CD4-positive, alpha-beta T cell (primary cell): ENCODE results near the gene JPT1. TPM values are rescaled to one million over a fixed set of nuclear protein-coding genes. Genes with fewer than 3 reads are reported as not detected.
A peak's percentile ranks its signal among the peaks of the same experiment; 100 is the strongest.

ENCODE experiments used
- ATAC-seq: fragments of 200-7000 bp; cut with Tn5 transposase; one replicate; pipeline ENCODE4 v1.10.0; 2022; ENCODE audit warnings: mild to moderate bottlenecking; ENCODE audit not compliant: poor library complexity
- CTCF ChIA-PET: fragments of 350-600 bp; sonication (Branson Sonifier 250); formaldehyde crosslinking; loops from one replicate; lab custom pipeline; 2021; ENCODE audit warnings: antibody characterized with exemption, inconsistent platforms; lab: Charles Lee
- POLR2A ChIA-PET: fragments of 350-600 bp; sonication (Branson Sonifier 250); formaldehyde crosslinking; loops from one replicate; lab custom pipeline; 2021; ENCODE audit warnings: antibody characterized with exemption, inconsistent platforms; lab: Charles Lee
- DNase-seq, 14 experiments: peaks; one replicate each; pipeline ENCODE4 v3.0.0-alpha.2; 2013 to 2020; ENCODE audit warnings: mixed read lengths in 2 of 14
- H3K27ac ChIP-seq, 2 donors: one replicate each; pipeline versions ENCODE4 v1.5.1 to v1.7.0; 2013; ENCODE audit warnings: low read length in 2 of 2, low read depth in 1 of 2, mild to moderate bottlenecking in 1 of 2
- H3K27me3 ChIP-seq, 2 experiments: 1 replicate in 1 of 2; 2 replicates in 1 of 2; pipeline versions ENCODE4 v1.6.1 to v1.7.0; 2013; ENCODE audit warnings: low read length in 2 of 2, control low read depth in 1 of 2, mild to moderate bottlenecking in 1 of 2, moderate library complexity in 1 of 2; ENCODE audit not compliant: insufficient read depth in 2 of 2, control insufficient read depth in 1 of 2
- H3K36me3 ChIP-seq: one replicate; pipeline ENCODE4 v1.6.1; 2013; ENCODE audit warnings: low read length, control low read depth; ENCODE audit not compliant: insufficient read depth
- H3K4me1 ChIP-seq: one replicate; pipeline ENCODE4 v1.6.1; 2013; ENCODE audit warnings: low read length, control low read depth; ENCODE audit not compliant: insufficient read depth
- H3K4me3 ChIP-seq: one replicate; pipeline ENCODE4 v1.5.1; 2013; ENCODE audit warnings: mild to moderate bottlenecking, low read length, moderate library complexity
- H3K9me3 ChIP-seq, 2 experiments: 1 replicate in 1 of 2; 2 replicates in 1 of 2; pipeline versions ENCODE4 v1.6.1 to v1.7.0; 2013; ENCODE audit warnings: low read length in 2 of 2, mild to moderate bottlenecking in 2 of 2, control low read depth in 1 of 2, moderate library complexity in 1 of 2; ENCODE audit not compliant: control insufficient read depth in 1 of 2, insufficient read depth in 1 of 2
- H3K27ac Mint-ChIP-seq: one replicate; pipeline ENCODE4 v1.8.0; 2020; ENCODE audit warnings: mixed read lengths
- H3K27me3 Mint-ChIP-seq: one replicate; pipeline ENCODE4 v1.8.0; 2021; ENCODE audit warnings: mixed read lengths
- H3K36me3 Mint-ChIP-seq: one replicate; pipeline ENCODE4 v1.8.0; 2021; ENCODE audit warnings: low read depth, mixed read lengths
- H3K4me1 Mint-ChIP-seq: one replicate; pipeline ENCODE4 v1.8.0; 2021; ENCODE audit warnings: low read depth, mixed read lengths
- H3K4me3 Mint-ChIP-seq: one replicate; pipeline ENCODE4 v1.8.0; 2020; ENCODE audit warnings: mild to moderate bottlenecking, mixed read lengths
- H3K9me3 Mint-ChIP-seq: one replicate; pipeline ENCODE4 v1.8.0; 2020; ENCODE audit warnings: mixed read lengths
- intact Hi-C, 2 experiments: fragments of 100-400 bp; cut with DNase I in 1 of 2; cut with micrococcal nuclease in 1 of 2; formaldehyde crosslinking; loops; one replicate each; pipeline versions ENCODE4 v1.15.1 to v1.9.0; 2023 to 2025; cut with DNase I, micrococcal nuclease
- total RNA-seq, 174 experiments: library from RNA in 2 of 174; stranded (reverse) in 2 of 174; gene quantifications; one replicate each; pipeline ENCODE4 v1.2.3 and lab custom pipeline; 2021 to 2026
- TF ChIP-seq, protein P1 (sequence below): fragments of 200-600 bp; IDR thresholded peaks from one replicate; pipeline ENCODE4 v1.8.0; 2022; ENCODE audit warnings: antibody characterized with exemption, mild to moderate bottlenecking

The JPT1 gene
- total RNA-seq, 2 experiments from 2014 or later: 21.3 to 25.5 TPM

DNA sequence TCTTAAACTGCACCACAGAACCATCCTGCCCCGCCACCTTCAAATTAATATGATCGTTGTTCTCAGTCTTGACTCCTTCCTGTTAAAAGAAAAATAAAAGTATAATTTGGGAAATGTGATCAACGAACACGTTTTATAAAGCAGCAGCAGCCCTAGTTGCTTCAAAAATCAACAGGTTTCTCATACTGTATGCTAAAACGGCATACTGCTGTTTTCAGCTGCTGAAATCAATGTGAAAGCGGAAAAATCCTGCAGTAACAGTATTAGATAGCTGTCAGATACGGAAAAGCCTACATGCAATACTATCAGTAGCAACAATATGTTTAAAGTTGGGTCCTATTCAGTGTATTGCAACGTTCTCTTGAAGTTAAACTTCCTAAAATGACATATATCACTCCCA is 26.8 kb upstream of the JPT1 start:
- H3K4me3 ChIP-seq: peak overlapping the region; percentile 96
- CTCF ChIA-PET: interaction anchor here (0.6 to 1.3 kb wide), 3 partner anchors 75 to 90 kb away, joined by 3 to 4 read pairs (median 3); partner anchors contain the start of gene MIF4GD
- peaks cover 51% of the 10 kb centered on the region for H3K36me3 Mint-ChIP-seq
- TF ChIP-seq, protein P1, sequence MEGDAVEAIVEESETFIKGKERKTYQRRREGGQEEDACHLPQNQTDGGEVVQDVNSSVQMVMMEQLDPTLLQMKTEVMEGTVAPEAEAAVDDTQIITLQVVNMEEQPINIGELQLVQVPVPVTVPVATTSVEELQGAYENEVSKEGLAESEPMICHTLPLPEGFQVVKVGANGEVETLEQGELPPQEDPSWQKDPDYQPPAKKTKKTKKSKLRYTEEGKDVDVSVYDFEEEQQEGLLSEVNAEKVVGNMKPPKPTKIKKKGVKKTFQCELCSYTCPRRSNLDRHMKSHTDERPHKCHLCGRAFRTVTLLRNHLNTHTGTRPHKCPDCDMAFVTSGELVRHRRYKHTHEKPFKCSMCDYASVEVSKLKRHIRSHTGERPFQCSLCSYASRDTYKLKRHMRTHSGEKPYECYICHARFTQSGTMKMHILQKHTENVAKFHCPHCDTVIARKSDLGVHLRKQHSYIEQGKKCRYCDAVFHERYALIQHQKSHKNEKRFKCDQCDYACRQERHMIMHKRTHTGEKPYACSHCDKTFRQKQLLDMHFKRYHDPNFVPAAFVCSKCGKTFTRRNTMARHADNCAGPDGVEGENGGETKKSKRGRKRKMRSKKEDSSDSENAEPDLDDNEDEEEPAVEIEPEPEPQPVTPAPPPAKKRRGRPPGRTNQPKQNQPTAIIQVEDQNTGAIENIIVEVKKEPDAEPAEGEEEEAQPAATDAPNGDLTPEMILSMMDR: no peak
- peak overlapping the region; percentile 74 to 94 for H3K27ac ChIP-seq
- peak overlapping the region; percentile 87 for H3K27ac Mint-ChIP-seq
- H3K9me3 ChIP-seq: no peaks in the 10 kb centered on the region
- peak overlapping the region; percentile 90 for H3K4me3 Mint-ChIP-seq
- H3K27me3 ChIP-seq: no peaks in the 10 kb centered on the region
- H3K4me1 Mint-ChIP-seq: peaks cover 52% of the 10 kb centered on the region
- POLR2A ChIA-PET: interaction anchor here (0.5 to 1.9 kb wide), 9 partner anchors 25 to 608 kb away, joined by 3 to 9 read pairs (median 3); partner anchors contain the start of genes JPT1, MIF4GD and NUP85
- no peak for ATAC-seq
- intact Hi-C loops: loop anchor here (5.0 kb wide), 4 partner anchors 49 to 434 kb away; partner anchors contain the start of genes ATP5PD (in 1 of the 2), KCTD2 (in 1 of the 2), NHERF1 (in 1 of the 2) and NT5C (in 1 of the 2)
- peaks cover 41% of the 10 kb centered on the region for H3K4me1 ChIP-seq
- no peaks in the 10 kb centered on the region for H3K27me3 Mint-ChIP-seq
- peaks cover 31% of the 10 kb centered on the region for H3K36me3 ChIP-seq
- no peaks in the 10 kb centered on the region for H3K9me3 Mint-ChIP-seq
- DNase-seq: no peak

DNA sequence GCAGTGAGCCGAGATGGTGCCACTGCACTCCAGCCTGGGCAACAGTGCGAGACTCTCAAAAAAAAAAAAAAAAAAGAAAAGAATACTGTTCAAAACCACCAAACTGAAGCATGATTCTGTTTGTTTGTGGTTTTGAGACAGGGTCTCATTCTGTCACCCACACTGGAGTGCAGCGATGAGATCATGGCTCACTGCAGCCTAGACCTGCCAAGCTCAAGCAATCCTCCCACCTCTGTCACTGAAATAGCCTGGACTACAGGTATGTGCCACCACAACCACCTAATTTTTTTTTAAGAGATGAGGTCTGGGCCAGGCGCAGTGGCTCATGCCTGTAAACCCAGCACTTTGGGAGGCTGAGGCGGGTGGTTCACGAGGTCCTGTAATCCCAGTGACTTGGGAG is 24.1 kb upstream of the JPT1 start:
- Mint-ChIP-seq H3K27ac (no peak overlapping the region), H3K9me3 (no peaks in the 10 kb centered on the region), H3K4me1 (peaks cover 40% of the 10 kb centered on the region), H3K27me3 (no peaks in the 10 kb centered on the region), H3K4me3 (no peak overlapping the region), H3K36me3 (peaks cover 78% of the 10 kb centered on the region)
- ChIA-PET POLR2A (interaction anchor here (0.5 kb wide), 1 partner anchor 12 kb away, joined by 3 read pairs; no protein-coding TSS in a partner anchor), CTCF (interaction anchor here (0.7 kb wide), 1 partner anchor 24 kb away, joined by 3 read pairs; the partner anchor contains the start of gene JPT1)
- ATAC-seq (no peak), DNase-seq (peak in 1 of 14 experiments; percentile 9)
- Histone ChIP-seq H3K27ac (no peak overlapping the region), H3K4me1 (peaks cover 31% of the 10 kb centered on the region), H3K9me3 (no peaks in the 10 kb centered on the region), H3K4me3 (no peak overlapping the region), H3K36me3 (peaks cover 57% of the 10 kb centered on the region), H3K27me3 (no peaks in the 10 kb centered on the region)
- intact Hi-C loops: loop anchor here in 1 of 2 experiments (10.0 kb wide), 1 partner anchor 214 kb away; no protein-coding TSS in a partner anchor
- TF ChIP-seq, protein P1: no peak

DNA sequence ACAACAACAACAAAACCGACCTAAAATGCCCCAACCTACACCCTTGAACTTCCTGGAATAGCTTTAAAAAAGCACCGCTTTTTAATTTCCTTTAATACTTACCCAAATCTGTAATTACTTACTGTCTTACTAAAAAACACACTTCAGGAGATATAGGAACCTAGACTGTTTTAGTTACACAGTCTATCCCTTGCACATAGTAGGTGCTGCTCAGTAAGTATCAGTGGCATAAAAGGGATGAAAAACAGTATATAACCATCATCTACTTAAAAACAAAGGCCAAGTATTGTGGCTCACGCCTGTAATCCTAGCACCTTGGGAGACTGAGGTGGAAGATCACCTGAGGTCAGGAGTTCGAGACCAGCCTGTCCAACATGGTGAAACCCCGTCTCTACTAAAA is 22.3 kb upstream of the JPT1 start:
- intact Hi-C loops: loop anchor here in 1 of 2 experiments (10.0 kb wide), 1 partner anchor 212 kb away; no protein-coding TSS in a partner anchor
- peak overlapping the region; percentile 39 for H3K27ac Mint-ChIP-seq
- H3K4me1 ChIP-seq: peaks cover 35% of the 10 kb centered on the region
- peaks cover 74% of the 10 kb centered on the region for H3K36me3 ChIP-seq
- peaks cover 42% of the 10 kb centered on the region for H3K4me1 Mint-ChIP-seq
- peaks cover 76% of the 10 kb centered on the region for H3K36me3 Mint-ChIP-seq
- H3K9me3 Mint-ChIP-seq: no peaks in the 10 kb centered on the region
- H3K27ac ChIP-seq: no peak overlapping the region
- no peak overlapping the region for H3K4me3 ChIP-seq
- no peak for ATAC-seq
- DNase-seq: no peak
- no peaks in the 10 kb centered on the region for H3K27me3 ChIP-seq
- H3K4me3 Mint-ChIP-seq: no peak overlapping the region
- TF ChIP-seq, protein P1: no peak
- no peaks in the 10 kb centered on the region for H3K9me3 ChIP-seq
- H3K27me3 Mint-ChIP-seq: no peaks in the 10 kb centered on the region
- ChIA-PET CTCF (interaction anchor here (1.0 to 1.4 kb wide), 2 partner anchors 25 to 62 kb away, joined by 3 to 5 read pairs; no protein-coding TSS in a partner anchor), POLR2A (interaction anchor here (1.2 to 2.3 kb wide), 2 partner anchors 22 to 63 kb away, joined by 3 to 9 read pairs; partner anchors contain the start of gene JPT1)
